GM23248 (cell line): ENCODE results near the gene EBF4.

ENCODE experiments used
- EZH2 ChIP-seq: fragments of 200-600 bp; sonication (generic); IDR thresholded peaks from 2 replicates; pipeline ENCODE4 v1.6.1; 2018; ENCODE audit warnings: antibody characterized with exemption, mild to moderate bottlenecking; ENCODE audit not compliant: insufficient read depth, poor library complexity, severe bottlenecking
- EZH2phosphoT487 ChIP-seq: fragments of 200-600 bp; sonication (generic); IDR thresholded peaks from 2 replicates; pipeline ENCODE4 v1.6.1; 2018; ENCODE audit warnings: antibody characterized with exemption, moderate library complexity, mild to moderate bottlenecking, low read depth; ENCODE audit not compliant: insufficient read depth

DNA sequence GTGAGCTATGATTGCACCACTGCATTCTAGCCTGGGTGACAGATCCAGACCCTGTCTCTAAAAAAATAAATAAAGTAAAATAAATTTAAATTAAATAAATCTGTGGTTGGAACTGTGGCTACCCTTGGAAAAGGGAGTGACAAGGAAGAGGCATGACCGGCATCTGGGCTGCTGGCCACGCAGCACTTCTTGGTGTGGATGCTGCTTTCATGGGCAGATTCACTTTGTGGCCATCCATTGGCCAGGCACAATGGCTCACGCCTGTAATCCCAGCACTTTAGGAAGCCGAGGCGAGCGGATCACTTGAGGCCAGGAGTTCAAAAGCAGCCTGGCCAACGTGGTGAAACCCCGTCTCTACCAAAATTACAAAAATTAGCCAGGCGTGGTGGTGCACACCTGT is 16.1 kb downstream of the EBF4 start:
- TF ChIP-seq EZH2 = no peak
- no peak for TF ChIP-seq EZH2phosphoT487
